ENCODE measurements around the gene ABLIM2.

- TF ChIP-seq CTCF (IDR thresholded peaks at IDR 0.05) = no peak
- TF ChIP-seq EZH2 (IDR thresholded peaks at IDR 0.05; ENCODE audit: borderline replicate concordance, insufficient read depth, low read depth, low read length, poor library complexity, severe bottlenecking) = no peak
These were observed 107.0 kb downstream of the ABLIM2 start for GRCh38 chr4:8051644-8052043.
